ENCODE data around the gene OR10V1.

The OR10V1 gene

DNA sequence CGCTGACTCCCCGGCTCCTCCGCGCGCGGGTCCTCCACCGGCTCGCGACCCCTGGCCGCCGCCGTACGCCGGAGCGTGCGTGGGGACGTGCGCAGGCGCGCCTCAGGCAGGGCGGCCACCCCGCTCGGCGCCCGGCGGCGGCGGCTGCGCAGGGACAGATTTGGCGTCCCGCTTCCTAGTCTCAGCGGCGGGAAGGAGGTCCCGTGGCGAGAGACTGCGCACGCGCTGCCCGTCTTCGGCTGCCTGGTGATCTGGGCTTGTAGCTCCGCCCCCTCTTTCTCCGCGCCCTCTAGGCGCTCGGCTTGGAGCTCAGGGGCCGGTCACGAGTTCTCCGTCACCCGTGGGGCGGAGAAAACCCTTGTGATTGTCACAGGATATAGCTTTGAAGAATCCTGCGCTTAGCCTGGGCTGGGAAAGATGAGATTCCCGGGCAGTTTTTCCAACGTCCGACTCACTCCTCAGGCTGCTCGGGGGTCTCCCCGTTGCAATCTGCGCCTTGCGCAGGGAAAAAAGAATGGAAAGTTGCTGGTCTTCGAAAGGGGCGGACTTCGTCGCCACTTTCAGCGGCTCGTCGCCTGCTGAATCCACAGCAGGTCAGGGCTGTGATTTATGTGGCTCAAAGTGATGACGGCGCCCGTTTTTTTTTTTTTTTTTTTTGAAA lies 44.6 kb downstream of the OR10V1 start, which contains the start of gene PATL1:
PATL1 (minus strand) TSS at position 88 of the 661 bp plus-strand sequence. CDS start 142 bp downstream, outside the sequence.
- DNase-seq (ENCODE audit: low read depth in 2 of 2), result peak; percentile 97 to 99

GRCh38 chr11:59668188-59668949 lies 45.3 kb downstream of the OR10V1 start:
- peak; percentile 71 to 74 for DNase-seq (ENCODE audit: low read depth in 2 of 2)

DNA sequence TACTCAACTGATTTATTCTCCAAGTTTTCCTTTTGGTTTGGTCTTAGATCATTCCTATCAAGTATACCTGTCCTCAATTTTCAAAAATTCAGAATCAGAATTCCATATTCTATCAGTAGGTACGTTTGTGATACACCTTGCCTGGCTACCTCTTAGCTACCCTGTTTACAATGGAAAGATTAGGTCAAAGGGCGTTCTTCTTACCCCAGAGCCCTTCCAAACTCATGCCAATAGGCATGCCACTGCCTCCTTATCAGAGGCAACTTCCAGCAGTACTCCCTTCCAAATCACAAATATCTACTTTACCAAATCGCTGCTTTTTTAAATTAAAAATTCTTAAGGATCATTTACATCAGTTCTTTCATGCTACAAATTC lies 45.8 kb downstream of the OR10V1 start:
- no peak for DNase-seq (ENCODE audit: low read depth in 2 of 2)

GRCh38 chr11:59666969-59667368 lies 46.7 kb downstream of the OR10V1 start:
- no peak for DNase-seq (ENCODE audit: low read depth in 2 of 2)

Data from stimulated activated CD8-positive, alpha-beta memory T cell treated with anti-CD3 and anti-CD28 coated beads, Interleukin-7, amount 100 ng/mL, for 4 hours (primary cell).